DND-41 (cell line): ENCODE measurements around the gene BCAS3.

Source experiments
- CTCF ChIP-seq: IDR thresholded peaks from 2 replicates; pipeline ENCODE4 v1.5.1; 2012; ENCODE audit warnings: borderline replicate concordance, low read length, moderate library complexity, mild to moderate bottlenecking; ENCODE audit not compliant: poor library complexity, severe bottlenecking; ENCODE audit errors: extremely low read depth
- EZH2 ChIP-seq: IDR thresholded peaks from 3 replicates; pipeline ENCODE4 v1.6.1; 2012; ENCODE audit warnings: borderline replicate concordance, low read depth, mild to moderate bottlenecking, moderate library complexity, low read length, inconsistent platforms; ENCODE audit not compliant: severe bottlenecking

GRCh38 chr17:61322325-61323002, 644.8 kb downstream of the BCAS3 start:
- TF ChIP-seq CTCF = no peak
- TF ChIP-seq EZH2 = no peak
